ENCODE data around the gene IGFBP7.

IGFBP7 gene

GRCh38 chr4:57146444-57146843 lies 36.3 kb upstream of the IGFBP7 start:
- H3K27ac Mint-ChIP-seq: no peak overlapping the region
- peaks cover 14% of the 10 kb centered on the region for H3K27me3 Mint-ChIP-seq
- H3K36me3 Mint-ChIP-seq (ENCODE audit: low read depth): no peaks in the 10 kb centered on the region
- no peak for DNase-seq
- H3K4me1 Mint-ChIP-seq (ENCODE audit: low read depth): no peaks in the 10 kb centered on the region
- no peak overlapping the region for H3K4me3 Mint-ChIP-seq
- H3K9me3 Mint-ChIP-seq: no peaks in the 10 kb centered on the region

- H3K27ac Mint-ChIP-seq: no peak overlapping the region
- H3K4me1 Mint-ChIP-seq (ENCODE audit: low read depth): no peaks in the 10 kb centered on the region
- DNase-seq: no peak
- no peak overlapping the region for H3K4me3 Mint-ChIP-seq
- no peaks in the 10 kb centered on the region for H3K9me3 Mint-ChIP-seq
- H3K27me3 Mint-ChIP-seq: peaks cover 8% of the 10 kb centered on the region
- no peaks in the 10 kb centered on the region for H3K36me3 Mint-ChIP-seq (ENCODE audit: low read depth)
Observed at GRCh38 chr4:57144466-57144865, 34.3 kb upstream of the IGFBP7 start.

GRCh38 chr4:57139783-57140182 lies 29.6 kb upstream of the IGFBP7 start:
- no peak overlapping the region for H3K27ac Mint-ChIP-seq
- peaks cover 11% of the 10 kb centered on the region for H3K27me3 Mint-ChIP-seq
- no peaks in the 10 kb centered on the region for H3K36me3 Mint-ChIP-seq (ENCODE audit: low read depth)
- no peaks in the 10 kb centered on the region for H3K4me1 Mint-ChIP-seq (ENCODE audit: low read depth)
- H3K4me3 Mint-ChIP-seq: no peak overlapping the region
- H3K9me3 Mint-ChIP-seq: peaks cover 2% of the 10 kb centered on the region
- DNase-seq: no peak

- Mint-ChIP-seq H3K4me1 (ENCODE audit: low read depth) (no peaks in the 10 kb centered on the region), H3K4me3 (no peak overlapping the region), H3K27me3 (peaks cover 14% of the 10 kb centered on the region), H3K27ac (no peak overlapping the region), H3K36me3 (ENCODE audit: low read depth) (no peaks in the 10 kb centered on the region), H3K9me3 (peaks cover 2% of the 10 kb centered on the region)
- DNase-seq: no peak
Observed at GRCh38 chr4:57137261-57137660, 27.1 kb upstream of the IGFBP7 start.

GRCh38 chr4:57136281-57136680 lies 26.1 kb upstream of the IGFBP7 start:
- Mint-ChIP-seq H3K27me3 (peaks cover 14% of the 10 kb centered on the region), H3K4me3 (no peak overlapping the region), H3K27ac (no peak overlapping the region), H3K9me3 (peaks cover 2% of the 10 kb centered on the region), H3K4me1 (ENCODE audit: low read depth) (no peaks in the 10 kb centered on the region), H3K36me3 (ENCODE audit: low read depth) (no peaks in the 10 kb centered on the region)
- no peak for DNase-seq

GRCh38 chr4:57132743-57133137 lies 22.6 kb upstream of the IGFBP7 start:
- DNase-seq: no peak
- Mint-ChIP-seq H3K4me1 (ENCODE audit: low read depth) (no peaks in the 10 kb centered on the region), H3K27ac (no peak overlapping the region), H3K4me3 (no peak overlapping the region), H3K36me3 (ENCODE audit: low read depth) (no peaks in the 10 kb centered on the region), H3K9me3 (peaks cover 4% of the 10 kb centered on the region), H3K27me3 (peaks cover 16% of the 10 kb centered on the region)

- no peak for DNase-seq
Observed at GRCh38 chr4:57131849-57132742, 21.9 kb upstream of the IGFBP7 start.

GRCh38 chr4:57129477-57129876 lies 19.3 kb upstream of the IGFBP7 start:
- Mint-ChIP-seq H3K36me3 (ENCODE audit: low read depth) (no peaks in the 10 kb centered on the region), H3K27me3 (peaks cover 14% of the 10 kb centered on the region), H3K27ac (no peak overlapping the region), H3K9me3 (peaks cover 15% of the 10 kb centered on the region), H3K4me1 (ENCODE audit: low read depth) (no peaks in the 10 kb centered on the region), H3K4me3 (no peak overlapping the region)
- DNase-seq: no peak

More at GRCh38 chr4:57131849-57132742, 21.9 kb upstream of the IGFBP7 start:
- Mint-ChIP-seq H3K36me3 (ENCODE audit: low read depth) (no peaks in the 10 kb centered on the region), H3K27me3 (peaks cover 17% of the 10 kb centered on the region), H3K4me3 (no peak overlapping the region), H3K9me3 (peaks cover 6% of the 10 kb centered on the region), H3K4me1 (ENCODE audit: low read depth) (no peaks in the 10 kb centered on the region), H3K27ac (no peak overlapping the region)

GRCh38 chr4:57127361-57127760 lies 17.2 kb upstream of the IGFBP7 start:
- no peaks in the 10 kb centered on the region for H3K36me3 Mint-ChIP-seq (ENCODE audit: low read depth)
- H3K4me3 Mint-ChIP-seq: no peak overlapping the region
- peaks cover 15% of the 10 kb centered on the region for H3K9me3 Mint-ChIP-seq
- H3K27me3 Mint-ChIP-seq: peaks cover 16% of the 10 kb centered on the region
- DNase-seq: no peak
- H3K27ac Mint-ChIP-seq: no peak overlapping the region
- H3K4me1 Mint-ChIP-seq (ENCODE audit: low read depth): no peaks in the 10 kb centered on the region

- DNase-seq: no peak
- H3K4me1 Mint-ChIP-seq (ENCODE audit: low read depth): no peaks in the 10 kb centered on the region
- no peaks in the 10 kb centered on the region for H3K36me3 Mint-ChIP-seq (ENCODE audit: low read depth)
- H3K9me3 Mint-ChIP-seq: peaks cover 15% of the 10 kb centered on the region
- H3K27ac Mint-ChIP-seq: no peak overlapping the region
- H3K27me3 Mint-ChIP-seq: peaks cover 20% of the 10 kb centered on the region
- no peak overlapping the region for H3K4me3 Mint-ChIP-seq
Observed at GRCh38 chr4:57125996-57126395, 15.8 kb upstream of the IGFBP7 start.

- H3K27me3 Mint-ChIP-seq: peaks cover 20% of the 10 kb centered on the region
- H3K36me3 Mint-ChIP-seq (ENCODE audit: low read depth): no peaks in the 10 kb centered on the region
- no peak overlapping the region for H3K4me3 Mint-ChIP-seq
- no peaks in the 10 kb centered on the region for H3K4me1 Mint-ChIP-seq (ENCODE audit: low read depth)
- H3K27ac Mint-ChIP-seq: no peak overlapping the region
- peaks cover 15% of the 10 kb centered on the region for H3K9me3 Mint-ChIP-seq
- DNase-seq: no peak
Observed at GRCh38 chr4:57124145-57124544, 14.0 kb upstream of the IGFBP7 start.

- H3K4me3 Mint-ChIP-seq: no peak overlapping the region
- peaks cover 25% of the 10 kb centered on the region for H3K27me3 Mint-ChIP-seq
- peaks cover 11% of the 10 kb centered on the region for H3K9me3 Mint-ChIP-seq
- H3K4me1 Mint-ChIP-seq (ENCODE audit: low read depth): no peaks in the 10 kb centered on the region
- H3K27ac Mint-ChIP-seq: no peak overlapping the region
- DNase-seq: no peak
- H3K36me3 Mint-ChIP-seq (ENCODE audit: low read depth): no peaks in the 10 kb centered on the region
Observed at GRCh38 chr4:57122959-57123358, 12.8 kb upstream of the IGFBP7 start.

GRCh38 chr4:57119054-57119651 lies 9.0 kb upstream of the IGFBP7 start:
- H3K4me1 Mint-ChIP-seq (ENCODE audit: low read depth): no peaks in the 10 kb centered on the region
- H3K27me3 Mint-ChIP-seq: peaks cover 48% of the 10 kb centered on the region
- no peaks in the 10 kb centered on the region for H3K9me3 Mint-ChIP-seq
- no peak overlapping the region for H3K27ac Mint-ChIP-seq
- no peaks in the 10 kb centered on the region for H3K36me3 Mint-ChIP-seq (ENCODE audit: low read depth)
- no peak overlapping the region for H3K4me3 Mint-ChIP-seq
- DNase-seq: no peak

- Mint-ChIP-seq H3K4me1 (ENCODE audit: low read depth) (no peaks in the 10 kb centered on the region), H3K4me3 (no peak overlapping the region), H3K36me3 (ENCODE audit: low read depth) (no peaks in the 10 kb centered on the region), H3K27me3 (peaks cover 56% of the 10 kb centered on the region), H3K9me3 (no peaks in the 10 kb centered on the region), H3K27ac (no peak overlapping the region)
- no peak for DNase-seq
Observed at GRCh38 chr4:57117491-57117890, 7.3 kb upstream of the IGFBP7 start.

- H3K36me3 Mint-ChIP-seq (ENCODE audit: low read depth): no peaks in the 10 kb centered on the region
- H3K27me3 Mint-ChIP-seq: peaks cover 64% of the 10 kb centered on the region
- H3K4me3 Mint-ChIP-seq: no peak overlapping the region
- no peak for DNase-seq
- H3K4me1 Mint-ChIP-seq (ENCODE audit: low read depth): peaks cover 2% of the 10 kb centered on the region
- no peaks in the 10 kb centered on the region for H3K9me3 Mint-ChIP-seq
- no peak overlapping the region for H3K27ac Mint-ChIP-seq
Observed at GRCh38 chr4:57116245-57116644, 6.1 kb upstream of the IGFBP7 start.

All from activated T-cell treated with anti-CD3 and anti-CD28 coated beads, Interleukin-2, amount 50 U/mL, for 24 hours (primary cell).